Adrenal gland (tissue), 12 donors: ENCODE results near the gene PHKG2. TPM values are rescaled to one million over a fixed set of nuclear protein-coding genes. Genes with fewer than 3 reads are reported as not detected.

Experiments
- DNase-seq, 7 donors: peaks; one replicate each; pipeline ENCODE4 v3.0.0-alpha.2; 2019 to 2020
- H3K27ac ChIP-seq, 5 donors: fragments of 200-600 bp; sonication (generic) in 4 of 5; 1 replicate in 3 of 5; 2 replicates in 2 of 5; pipeline versions ENCODE4 v1.5.1 to v1.8.0; 2016 to 2020; ENCODE audit warnings: mild to moderate bottlenecking in 1 of 5
- H3K27me3 ChIP-seq: fragments of 200-600 bp; 2 replicates; pipeline ENCODE4 v1.8.0; 2021
- H3K36me3 ChIP-seq, 2 donors: fragments of 200-600 bp; replicated peaks in 1 of 2; 1 replicate in 1 of 2; 2 replicates in 1 of 2; pipeline versions ENCODE4 v1.5.1 to v1.8.0; 2018 to 2022
- H3K4me1 ChIP-seq, 2 donors: fragments of 200-600 bp; replicated peaks in 1 of 2; 1 replicate in 1 of 2; 2 replicates in 1 of 2; pipeline versions ENCODE4 v1.5.1 to v1.8.0; 2018 to 2021
- H3K4me3 ChIP-seq, 4 donors: fragments of 200-600 bp; sonication (generic) in 3 of 4; one replicate each; pipeline ENCODE4 v1.5.1; 2016 to 2018
- H3K9me3 ChIP-seq, 3 donors: fragments of 200-600 bp; sonication (generic) in 1 of 3; replicated peaks in 1 of 3; 1 replicate in 2 of 3; 2 replicates in 1 of 3; pipeline versions ENCODE4 v1.5.1 to v1.8.0; 2016 to 2021
- POLR2A ChIP-seq, 2 donors: fragments of 450-650 bp; IDR thresholded peaks; one replicate each; pipeline ENCODE4 v1.6.1; 2017; ENCODE audit warnings: antibody characterized with exemption in 2 of 2, mild to moderate bottlenecking in 2 of 2, moderate library complexity in 1 of 2
- whole genome bisulfite sequencing, 4 donors: extraction: QIAGEN DNeasy Blood & Tissue Kit in 2 of 4; methylation state at CpG; one replicate each; pipeline versions ENCODE4 v1.1.5 to v1.1.7; 2013 to 2017; 5-methylcytosine and 5-hydroxymethylcytosine counted together
- intact Hi-C, 2 donors: fragments of 100-400 bp; cut with DNase I; formaldehyde crosslinking; loops; one replicate each; pipeline versions ENCODE4 v1.14.1 to v1.15.0; 2022 to 2023
- polyA plus RNA-seq, 3 donors: library from polyadenylated mRNA; stranded (reverse); fragments of 200-250 nt in 2 of 3; fragments of 350-450 nt in 1 of 3; fragmentation: Illumina TruSeq in 1 of 3; extraction: RNeasy Lipid Tissue Mini Kit (QIAGEN cat#74804) in 1 of 3; gene quantifications; one replicate each; pipeline ENCODE4 v1.2.3, GENCODE V29; 2013 to 2014
- total RNA-seq, 9 donors: library from RNA; depleted of rRNA in 4 of 9; stranded (reverse); fragments of >200 nt in 4 of 9; fragments of 120-200 nt in 1 of 9; fragmentation: NEBNext Ultra II Directional in 1 of 9; extraction: Animal tissue kit (Norgen Biotek cat#: 25700) in 1 of 9; gene quantifications; one replicate each; pipeline versions ENCODE4 v1.1.0 to v1.2.4, GENCODE V29; 2013 to 2023
- TF ChIP-seq, protein P1 (sequence below), 6 experiments: fragments of 450-650 bp in 4 of 6; fragments of 200-600 bp in 2 of 6; sonication (generic) in 1 of 6; IDR thresholded peaks; 1 replicate in 5 of 6; 2 replicates in 1 of 6; pipeline versions ENCODE4 v1.5.1 to v1.8.0; 2016 to 2021; ENCODE audit warnings: antibody characterized with exemption in 6 of 6, mild to moderate bottlenecking in 2 of 6, moderate library complexity in 1 of 6
- donor health status: healthy with polysubstance abuse.
- donor health status: Bipolar disorder and iron deficiency.
- donor health status: DM: yes; HTN: yes; CAD: no.
- donor health status: DM: no; HTN: no; CAD: no.
- donor health status: DM: no; HTN: no; CAD: no.
- donor health status: DM: yes; HTN: yes; CAD: no.

PHKG2 gene
- total and polyA plus RNA-seq, 12 donors: 18.7 to 82.8 (median 35.2) TPM

DNA sequence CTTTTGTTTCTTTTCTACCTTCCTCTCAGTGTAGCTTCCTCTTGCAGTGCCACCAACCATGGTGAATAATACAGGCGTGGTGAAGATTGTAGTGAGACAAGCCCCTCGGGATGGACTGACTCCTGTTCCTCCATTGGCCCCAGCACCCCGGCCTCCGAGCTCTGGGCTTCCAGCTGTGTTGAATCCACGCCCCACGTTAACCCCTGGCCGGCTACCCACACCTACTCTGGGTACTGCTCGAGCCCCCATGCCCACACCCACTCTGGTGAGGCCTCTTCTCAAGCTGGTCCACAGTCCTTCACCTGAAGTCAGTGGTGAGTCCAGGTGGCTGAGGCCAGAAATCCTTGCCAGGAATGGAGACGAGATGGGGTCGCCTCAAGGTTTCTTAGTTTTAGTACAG lies 25.3 kb upstream of the PHKG2 start:
- Histone ChIP-seq H3K36me3 (peaks cover 0 to 96% of the 10 kb centered on the region in 2 donors), H3K4me1 (peaks cover 10 to 13% of the 10 kb centered on the region in 2 donors), H3K27me3 (no peaks in the 10 kb centered on the region), H3K4me3 (no peak overlapping the region), H3K27ac (no peak overlapping the region), H3K9me3 (no peaks in the 10 kb centered on the region)
- TF ChIP-seq, protein P1, sequence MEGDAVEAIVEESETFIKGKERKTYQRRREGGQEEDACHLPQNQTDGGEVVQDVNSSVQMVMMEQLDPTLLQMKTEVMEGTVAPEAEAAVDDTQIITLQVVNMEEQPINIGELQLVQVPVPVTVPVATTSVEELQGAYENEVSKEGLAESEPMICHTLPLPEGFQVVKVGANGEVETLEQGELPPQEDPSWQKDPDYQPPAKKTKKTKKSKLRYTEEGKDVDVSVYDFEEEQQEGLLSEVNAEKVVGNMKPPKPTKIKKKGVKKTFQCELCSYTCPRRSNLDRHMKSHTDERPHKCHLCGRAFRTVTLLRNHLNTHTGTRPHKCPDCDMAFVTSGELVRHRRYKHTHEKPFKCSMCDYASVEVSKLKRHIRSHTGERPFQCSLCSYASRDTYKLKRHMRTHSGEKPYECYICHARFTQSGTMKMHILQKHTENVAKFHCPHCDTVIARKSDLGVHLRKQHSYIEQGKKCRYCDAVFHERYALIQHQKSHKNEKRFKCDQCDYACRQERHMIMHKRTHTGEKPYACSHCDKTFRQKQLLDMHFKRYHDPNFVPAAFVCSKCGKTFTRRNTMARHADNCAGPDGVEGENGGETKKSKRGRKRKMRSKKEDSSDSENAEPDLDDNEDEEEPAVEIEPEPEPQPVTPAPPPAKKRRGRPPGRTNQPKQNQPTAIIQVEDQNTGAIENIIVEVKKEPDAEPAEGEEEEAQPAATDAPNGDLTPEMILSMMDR (IDR thresholded peaks at IDR 0.05): no peak
- no peak for TF ChIP-seq POLR2A (IDR thresholded peaks at IDR 0.05)
- DNase-seq: no peak
- intact Hi-C loops: no loop called here
- 85 to 89% (median 87%) methylated on average over 9 to 10 of the region's 10 CpGs for WGBS, 4 donors

DNA sequence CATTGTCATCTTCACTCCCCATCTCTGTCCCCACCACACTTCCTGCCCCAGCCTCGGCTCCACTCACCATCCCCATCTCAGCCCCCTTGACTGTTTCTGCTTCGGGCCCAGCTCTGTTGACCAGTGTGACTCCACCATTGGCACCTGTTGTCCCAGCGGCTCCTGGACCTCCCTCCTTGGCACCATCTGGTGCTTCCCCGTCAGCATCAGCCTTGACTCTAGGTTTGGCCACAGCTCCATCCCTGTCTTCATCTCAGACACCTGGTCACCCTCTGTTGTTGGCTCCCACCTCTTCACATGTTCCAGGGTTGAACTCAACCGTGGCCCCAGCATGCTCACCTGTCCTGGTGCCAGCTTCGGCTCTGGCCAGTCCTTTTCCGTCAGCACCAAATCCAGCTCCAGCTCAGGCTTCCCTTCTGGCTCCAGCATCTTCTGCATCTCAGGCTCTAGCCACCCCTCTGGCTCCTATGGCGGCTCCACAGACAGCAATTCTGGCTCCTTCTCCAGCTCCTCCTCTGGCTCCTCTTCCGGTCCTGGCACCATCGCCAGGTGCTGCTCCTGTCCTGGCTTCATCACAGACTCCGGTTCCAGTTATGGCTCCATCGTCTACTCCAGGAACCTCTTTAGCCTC lies 24.4 kb upstream of the PHKG2 start:
- Histone ChIP-seq H3K4me1 (peaks cover 10 to 13% of the 10 kb centered on the region in 2 donors), H3K36me3 (peaks cover 0 to 90% of the 10 kb centered on the region in 2 donors), H3K9me3 (no peaks in the 10 kb centered on the region), H3K27me3 (no peaks in the 10 kb centered on the region), H3K27ac (peak overlapping the region; percentile 36 to 80 (median 49)), H3K4me3 (no peak overlapping the region)
- no peak for TF ChIP-seq POLR2A (IDR thresholded peaks at IDR 0.05)
- TF ChIP-seq, protein P1 (IDR thresholded peaks at IDR 0.05): no peak
- no peak for DNase-seq
- WGBS, 4 donors: 92 to 96% (median 95%) methylated on average over 12 of the region's 12 CpGs
- intact Hi-C loops: no loop called here

DNA sequence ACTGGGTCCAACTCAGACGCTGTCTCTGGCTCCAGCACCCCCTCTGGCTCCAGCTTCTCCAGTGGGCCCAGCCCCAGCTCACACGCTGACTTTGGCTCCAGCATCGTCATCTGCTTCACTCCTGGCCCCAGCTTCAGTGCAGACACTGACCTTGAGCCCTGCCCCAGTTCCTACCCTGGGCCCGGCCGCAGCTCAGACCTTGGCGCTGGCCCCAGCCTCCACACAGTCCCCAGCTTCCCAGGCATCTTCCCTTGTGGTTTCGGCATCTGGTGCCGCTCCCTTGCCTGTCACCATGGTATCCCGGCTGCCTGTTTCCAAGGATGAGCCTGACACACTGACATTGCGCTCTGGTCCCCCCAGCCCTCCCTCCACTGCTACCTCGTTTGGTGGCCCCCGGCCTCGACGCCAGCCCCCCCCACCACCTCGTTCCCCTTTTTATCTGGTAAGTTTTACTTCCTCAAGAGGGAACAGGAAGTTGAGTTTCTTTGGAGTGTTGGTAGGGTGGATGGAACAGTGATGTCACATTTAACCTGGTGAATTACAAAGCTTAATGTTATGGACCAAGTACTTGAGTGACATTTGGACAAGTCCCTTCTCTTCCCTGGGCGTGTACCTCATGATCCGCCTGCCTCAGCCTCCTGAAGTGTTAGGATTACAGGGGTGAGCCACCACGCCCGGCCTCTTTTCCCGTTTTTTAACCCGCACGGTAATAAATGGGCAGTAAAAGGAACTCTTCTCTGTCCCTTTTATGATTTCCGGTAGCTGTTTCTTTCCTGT lies 23.4 kb upstream of the PHKG2 start:
- 52 to 61% (median 53%) methylated on average over 15 to 23 of the region's 23 CpGs for WGBS, 4 donors
- DNase-seq: peak; percentile 69 to 91 (median 88)
- Histone ChIP-seq H3K4me3 (no peak overlapping the region), H3K27me3 (no peaks in the 10 kb centered on the region), H3K9me3 (no peaks in the 10 kb centered on the region), H3K4me1 (peaks cover 10 to 13% of the 10 kb centered on the region in 2 donors), H3K36me3 (peaks cover 0 to 91% of the 10 kb centered on the region in 2 donors), H3K27ac (peak overlapping the region in 4 of 5 donors; percentile 37 to 80 (median 56))
- TF ChIP-seq, protein P1 (IDR thresholded peaks at IDR 0.05): no peak
- no peak for TF ChIP-seq POLR2A (IDR thresholded peaks at IDR 0.05)
- intact Hi-C loops: no loop called here

DNA sequence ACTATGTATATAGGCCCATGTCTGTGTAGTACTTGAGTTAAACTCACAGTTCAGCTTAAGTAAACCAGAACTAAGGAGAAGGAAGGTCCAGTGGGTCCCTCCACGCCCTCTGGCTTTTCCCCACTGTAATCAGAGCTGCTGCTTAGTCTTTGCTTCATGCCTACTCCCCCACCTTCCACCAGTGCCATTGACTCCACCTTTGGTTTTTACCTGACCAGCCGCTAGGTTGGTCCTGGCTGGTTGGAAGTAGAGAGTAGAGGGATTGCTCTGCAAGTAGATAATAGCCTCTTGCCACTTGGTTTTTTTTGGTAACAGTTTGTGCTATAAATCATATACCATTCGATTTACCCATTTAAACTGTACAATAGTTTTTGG lies 22.8 kb upstream of the PHKG2 start:
- no peak for TF ChIP-seq POLR2A (IDR thresholded peaks at IDR 0.05)
- TF ChIP-seq, protein P1 (IDR thresholded peaks at IDR 0.05): no peak
- Histone ChIP-seq H3K4me3 (no peak overlapping the region), H3K27ac (peak overlapping the region in 4 of 5 donors; percentile 37 to 80 (median 53)), H3K36me3 (peaks cover 0 to 91% of the 10 kb centered on the region in 2 donors), H3K4me1 (peaks cover 10 to 13% of the 10 kb centered on the region in 2 donors), H3K9me3 (no peaks in the 10 kb centered on the region), H3K27me3 (no peaks in the 10 kb centered on the region)
- 82 to 92% (median 88%) methylated on average over 3 of the region's 3 CpGs for WGBS, 4 donors
- intact Hi-C loops: no loop called here
- DNase-seq: no peak
